GM23338 (cell line): ENCODE measurements around the gene OR1N2. TPM values are rescaled to one million over a fixed set of nuclear protein-coding genes. Genes with fewer than 3 reads are reported as not detected.

Source experiments
- ATAC-seq: fragments of 200-7000 bp; cut with Tn5 transposase; 3 replicates; pipeline ENCODE4 v1.9.1; 2020
- DNase-seq: peaks from one replicate; pipeline ENCODE4 v3.0.0-alpha.2; 2015; ENCODE audit warnings: low spot score
- H2AFZ ChIP-seq: fragments of 200-600 bp; sonication (generic); 2 replicates; pipeline ENCODE4 v1.8.0; 2016; ENCODE audit warnings: antibody characterized with exemption, mild to moderate bottlenecking, moderate library complexity
- H3F3A ChIP-seq: fragments of 200-600 bp; sonication (generic); replicated peaks from 2 replicates; pipeline ENCODE4 v1.8.0; 2017; ENCODE audit warnings: antibody characterized with exemption, mixed run types, low read depth
- H3K27ac ChIP-seq: fragments of 200-600 bp; sonication (generic); 2 replicates; pipeline ENCODE4 v1.6.1; 2016; ENCODE audit warnings: low read depth
- H3K27me3 ChIP-seq: fragments of 200-600 bp; sonication (generic); 2 replicates; pipeline ENCODE4 v1.8.0; 2016; ENCODE audit warnings: mild to moderate bottlenecking, mixed run types, moderate library complexity; ENCODE audit not compliant: insufficient read depth
- H3K36me3 ChIP-seq: fragments of 200-600 bp; sonication (generic); 2 replicates; pipeline ENCODE4 v1.8.0; 2016; ENCODE audit warnings: mild to moderate bottlenecking; ENCODE audit not compliant: insufficient read depth
- H3K4me1 ChIP-seq: fragments of 200-600 bp; sonication (generic); 2 replicates; pipeline ENCODE4 v1.8.0; 2016; ENCODE audit warnings: mild to moderate bottlenecking, moderate library complexity; ENCODE audit not compliant: insufficient read depth
- H3K4me2 ChIP-seq: fragments of 200-600 bp; sonication (generic); 2 replicates; pipeline ENCODE4 v1.7.1; 2017; ENCODE audit warnings: mixed run types
- H3K4me3 ChIP-seq: fragments of 200-600 bp; sonication (generic); 2 replicates; pipeline ENCODE4 v1.6.1; 2016; ENCODE audit warnings: mixed run types
- H3K79me2 ChIP-seq: fragments of 200-600 bp; sonication (generic); replicated peaks from 2 replicates; pipeline ENCODE4 v1.8.0; 2017; ENCODE audit warnings: mild to moderate bottlenecking; ENCODE audit not compliant: insufficient read depth
- H3K9me2 ChIP-seq: fragments of 200-600 bp; sonication (generic); 2 replicates; pipeline ENCODE4 v1.8.0; 2017; ENCODE audit not compliant: insufficient read depth
- H4K20me1 ChIP-seq: fragments of 200-600 bp; sonication (generic); replicated peaks from 2 replicates; pipeline ENCODE4 v1.8.0; 2017; ENCODE audit warnings: mild to moderate bottlenecking; ENCODE audit not compliant: insufficient read depth
- H3K27ac Mint-ChIP-seq: 2 replicates; pipeline ENCODE4 v1.8.0; 2020; ENCODE audit warnings: inconsistent platforms, mild to moderate bottlenecking, moderate library complexity, mixed read lengths
- H3K27me3 Mint-ChIP-seq: 3 replicates; pipeline ENCODE4 v1.8.0; 2022; ENCODE audit warnings: low read depth, mild to moderate bottlenecking, moderate library complexity, mixed read lengths, inconsistent platforms; ENCODE audit not compliant: insufficient read depth, poor library complexity
- H3K36me3 Mint-ChIP-seq: 3 replicates; pipeline ENCODE4 v1.8.0; 2021; ENCODE audit warnings: low read depth, mild to moderate bottlenecking, inconsistent platforms, moderate library complexity, mixed read lengths
- H3K4me1 Mint-ChIP-seq: 3 replicates; pipeline ENCODE4 v1.8.0; 2020; ENCODE audit warnings: mild to moderate bottlenecking, inconsistent platforms, mixed read lengths
- H3K4me3 Mint-ChIP-seq: 3 replicates; pipeline ENCODE4 v1.8.0; 2021; ENCODE audit warnings: moderate library complexity, mild to moderate bottlenecking, inconsistent platforms, mixed read lengths
- H3K9me3 Mint-ChIP-seq: 3 replicates; pipeline ENCODE4 v1.8.0; 2020; ENCODE audit warnings: moderate library complexity, mild to moderate bottlenecking, inconsistent platforms, mixed read lengths
- CREB1 ChIP-seq: fragments of 250-450 bp; sonication (Bioruptor Pico); IDR thresholded peaks from 2 replicates; pipeline ENCODE4 v1.5.0; 2020; ENCODE audit warnings: low read depth, mild to moderate bottlenecking, moderate library complexity
- EZH2 ChIP-seq: fragments of 200-600 bp; sonication (generic); IDR thresholded peaks from one replicate; pipeline ENCODE4 v1.8.0; 2017; ENCODE audit warnings: antibody characterized with exemption, mild to moderate bottlenecking, low read depth; ENCODE audit not compliant: unreplicated experiment
- EZH2phosphoT487 ChIP-seq: fragments of 200-600 bp; sonication (generic); IDR thresholded peaks from one replicate; pipeline ENCODE4 v1.8.1; 2018; ENCODE audit warnings: antibody characterized with exemption; ENCODE audit not compliant: unreplicated experiment
- JUNB ChIP-seq: IDR thresholded peaks from one replicate; pipeline ENCODE4 v1.6.1; 2016; ENCODE audit warnings: antibody characterized with exemption; ENCODE audit not compliant: unreplicated experiment
- NANOG ChIP-seq: IDR thresholded peaks from 2 replicates; pipeline ENCODE4 v1.6.1; 2016; ENCODE audit warnings: antibody characterized with exemption, borderline replicate concordance
- POLR2AphosphoS5 ChIP-seq: IDR thresholded peaks from 2 replicates; pipeline ENCODE4 v1.6.1; 2016; ENCODE audit warnings: antibody characterized with exemption, low read depth
- STAT1 ChIP-seq: IDR thresholded peaks from one replicate; pipeline ENCODE4 v1.6.1; 2016; ENCODE audit warnings: antibody characterized with exemption; ENCODE audit not compliant: unreplicated experiment
- ZNF114 ChIP-seq: fragments of 250-450 bp; sonication (Bioruptor Pico); IDR thresholded peaks from 2 replicates; pipeline ENCODE4 v1.5.0; 2020; ENCODE audit warnings: mild to moderate bottlenecking, moderate library complexity
- ZNF331 ChIP-seq: fragments of 250-450 bp; sonication (Bioruptor Pico); IDR thresholded peaks from 2 replicates; pipeline ENCODE4 v1.5.0; 2020; ENCODE audit warnings: low read depth, mild to moderate bottlenecking, moderate library complexity
- polyA plus RNA-seq: library from polyadenylated mRNA; unstranded; fragments of >200 nt; fragmentation: Nextera tagmentation; extraction: Ambion mirVana; gene quantifications from 2 replicates; pipeline ENCODE4 v1.2.1, GENCODE V29; 2016
- total RNA-seq: library from RNA; depleted of rRNA; stranded (reverse); fragments of >200 nt; shearing (Covaris generic); gene quantifications from 2 replicates; pipeline ENCODE4 v1.2.3, GENCODE V29; 2014
- TF ChIP-seq, protein P1 (sequence below): IDR thresholded peaks from 2 replicates; pipeline ENCODE4 v1.6.1; 2016; ENCODE audit warnings: antibody characterized with exemption
- TF ChIP-seq, protein P2 (sequence below), 2 experiments: fragments of 200-600 bp in 1 of 2; sonication (generic) in 1 of 2; conservative IDR thresholded peaks; 2 replicates each; pipeline versions ENCODE4 v1.5.1 to v1.6.1; 2016 to 2017; ENCODE audit warnings: antibody characterized with exemption in 2 of 2, low read depth in 2 of 2, mild to moderate bottlenecking in 2 of 2, moderate library complexity in 1 of 2
- TF ChIP-seq, protein P3 (sequence below): IDR thresholded peaks from one replicate; pipeline ENCODE4 v1.6.1; 2018; ENCODE audit warnings: antibody characterized with exemption; ENCODE audit not compliant: unreplicated experiment
- TF ChIP-seq, protein P4 (sequence below): fragments of 250-450 bp; sonication (Bioruptor Pico); IDR thresholded peaks from 2 replicates; pipeline ENCODE4 v1.5.0; 2020; ENCODE audit warnings: mild to moderate bottlenecking, moderate library complexity

Gene OR1N2
- total and polyA plus RNA-seq, 2 experiments from 2014 or later: not detected

DNA sequence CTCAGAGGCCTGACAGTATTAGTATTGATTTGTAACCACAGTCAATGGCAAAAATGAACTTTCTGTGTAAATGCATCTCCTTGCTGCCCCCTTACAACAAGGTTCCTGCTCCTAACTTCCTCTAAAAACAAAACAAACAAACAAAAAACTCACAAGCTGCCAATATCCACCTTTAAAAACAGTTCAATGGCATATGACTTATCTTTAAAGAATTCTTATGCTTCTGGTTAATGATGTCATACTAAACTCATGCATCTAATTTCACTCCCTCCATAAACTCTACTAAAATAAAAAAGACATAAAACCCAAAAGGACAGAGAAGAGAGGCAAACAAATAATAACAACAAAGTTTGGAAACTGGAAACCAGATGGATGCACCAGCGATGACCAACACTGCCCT, 16.8 kb upstream of the OR1N2 start:
- H3K79me2 ChIP-seq: no peaks in the 10 kb centered on the region
- Mint-ChIP-seq H3K4me1 (no peaks in the 10 kb centered on the region), H3K36me3 (peaks cover 24% of the 10 kb centered on the region), H3K27ac (no peak overlapping the region), H3K27me3 (peaks cover 12% of the 10 kb centered on the region), H3K4me3 (no peak overlapping the region), H3K9me3 (peaks cover 89% of the 10 kb centered on the region)
- DNase-seq (no peak), ATAC-seq (no peak)
- H3K36me3 ChIP-seq: no peaks in the 10 kb centered on the region
- H3K4me3 ChIP-seq: no peak overlapping the region
- H3K9me2 ChIP-seq: no peaks in the 10 kb centered on the region
- no peak overlapping the region for H3K27ac ChIP-seq
- H3K4me2 ChIP-seq: no peak overlapping the region
- H2AFZ ChIP-seq: no peak overlapping the region
- no peaks in the 10 kb centered on the region for H3K4me1 ChIP-seq
- no peaks in the 10 kb centered on the region for H4K20me1 ChIP-seq
- TF ChIP-seq POLR2AphosphoS5 (no peak), ZNF331 (CRISPR knock-in tag) (no peak), ZNF114 (CRISPR knock-in tag) (no peak), JUNB (no peak), EZH2phosphoT487 (no peak), CREB1 (CRISPR knock-in tag) (no peak), STAT1 (no peak), EZH2 (no peak), NANOG (no peak)
- TF ChIP-seq, protein P1, sequence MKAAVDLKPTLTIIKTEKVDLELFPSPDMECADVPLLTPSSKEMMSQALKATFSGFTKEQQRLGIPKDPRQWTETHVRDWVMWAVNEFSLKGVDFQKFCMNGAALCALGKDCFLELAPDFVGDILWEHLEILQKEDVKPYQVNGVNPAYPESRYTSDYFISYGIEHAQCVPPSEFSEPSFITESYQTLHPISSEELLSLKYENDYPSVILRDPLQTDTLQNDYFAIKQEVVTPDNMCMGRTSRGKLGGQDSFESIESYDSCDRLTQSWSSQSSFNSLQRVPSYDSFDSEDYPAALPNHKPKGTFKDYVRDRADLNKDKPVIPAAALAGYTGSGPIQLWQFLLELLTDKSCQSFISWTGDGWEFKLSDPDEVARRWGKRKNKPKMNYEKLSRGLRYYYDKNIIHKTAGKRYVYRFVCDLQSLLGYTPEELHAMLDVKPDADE: no peak
- TF ChIP-seq, protein P2, sequence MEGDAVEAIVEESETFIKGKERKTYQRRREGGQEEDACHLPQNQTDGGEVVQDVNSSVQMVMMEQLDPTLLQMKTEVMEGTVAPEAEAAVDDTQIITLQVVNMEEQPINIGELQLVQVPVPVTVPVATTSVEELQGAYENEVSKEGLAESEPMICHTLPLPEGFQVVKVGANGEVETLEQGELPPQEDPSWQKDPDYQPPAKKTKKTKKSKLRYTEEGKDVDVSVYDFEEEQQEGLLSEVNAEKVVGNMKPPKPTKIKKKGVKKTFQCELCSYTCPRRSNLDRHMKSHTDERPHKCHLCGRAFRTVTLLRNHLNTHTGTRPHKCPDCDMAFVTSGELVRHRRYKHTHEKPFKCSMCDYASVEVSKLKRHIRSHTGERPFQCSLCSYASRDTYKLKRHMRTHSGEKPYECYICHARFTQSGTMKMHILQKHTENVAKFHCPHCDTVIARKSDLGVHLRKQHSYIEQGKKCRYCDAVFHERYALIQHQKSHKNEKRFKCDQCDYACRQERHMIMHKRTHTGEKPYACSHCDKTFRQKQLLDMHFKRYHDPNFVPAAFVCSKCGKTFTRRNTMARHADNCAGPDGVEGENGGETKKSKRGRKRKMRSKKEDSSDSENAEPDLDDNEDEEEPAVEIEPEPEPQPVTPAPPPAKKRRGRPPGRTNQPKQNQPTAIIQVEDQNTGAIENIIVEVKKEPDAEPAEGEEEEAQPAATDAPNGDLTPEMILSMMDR (conservative IDR thresholded peaks at IDR 0.05; ENCODE audit: low read depth in 2 of 2): no peak
- TF ChIP-seq, protein P3, sequence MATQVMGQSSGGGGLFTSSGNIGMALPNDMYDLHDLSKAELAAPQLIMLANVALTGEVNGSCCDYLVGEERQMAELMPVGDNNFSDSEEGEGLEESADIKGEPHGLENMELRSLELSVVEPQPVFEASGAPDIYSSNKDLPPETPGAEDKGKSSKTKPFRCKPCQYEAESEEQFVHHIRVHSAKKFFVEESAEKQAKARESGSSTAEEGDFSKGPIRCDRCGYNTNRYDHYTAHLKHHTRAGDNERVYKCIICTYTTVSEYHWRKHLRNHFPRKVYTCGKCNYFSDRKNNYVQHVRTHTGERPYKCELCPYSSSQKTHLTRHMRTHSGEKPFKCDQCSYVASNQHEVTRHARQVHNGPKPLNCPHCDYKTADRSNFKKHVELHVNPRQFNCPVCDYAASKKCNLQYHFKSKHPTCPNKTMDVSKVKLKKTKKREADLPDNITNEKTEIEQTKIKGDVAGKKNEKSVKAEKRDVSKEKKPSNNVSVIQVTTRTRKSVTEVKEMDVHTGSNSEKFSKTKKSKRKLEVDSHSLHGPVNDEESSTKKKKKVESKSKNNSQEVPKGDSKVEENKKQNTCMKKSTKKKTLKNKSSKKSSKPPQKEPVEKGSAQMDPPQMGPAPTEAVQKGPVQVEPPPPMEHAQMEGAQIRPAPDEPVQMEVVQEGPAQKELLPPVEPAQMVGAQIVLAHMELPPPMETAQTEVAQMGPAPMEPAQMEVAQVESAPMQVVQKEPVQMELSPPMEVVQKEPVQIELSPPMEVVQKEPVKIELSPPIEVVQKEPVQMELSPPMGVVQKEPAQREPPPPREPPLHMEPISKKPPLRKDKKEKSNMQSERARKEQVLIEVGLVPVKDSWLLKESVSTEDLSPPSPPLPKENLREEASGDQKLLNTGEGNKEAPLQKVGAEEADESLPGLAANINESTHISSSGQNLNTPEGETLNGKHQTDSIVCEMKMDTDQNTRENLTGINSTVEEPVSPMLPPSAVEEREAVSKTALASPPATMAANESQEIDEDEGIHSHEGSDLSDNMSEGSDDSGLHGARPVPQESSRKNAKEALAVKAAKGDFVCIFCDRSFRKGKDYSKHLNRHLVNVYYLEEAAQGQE: no peak
- TF ChIP-seq, protein P4, sequence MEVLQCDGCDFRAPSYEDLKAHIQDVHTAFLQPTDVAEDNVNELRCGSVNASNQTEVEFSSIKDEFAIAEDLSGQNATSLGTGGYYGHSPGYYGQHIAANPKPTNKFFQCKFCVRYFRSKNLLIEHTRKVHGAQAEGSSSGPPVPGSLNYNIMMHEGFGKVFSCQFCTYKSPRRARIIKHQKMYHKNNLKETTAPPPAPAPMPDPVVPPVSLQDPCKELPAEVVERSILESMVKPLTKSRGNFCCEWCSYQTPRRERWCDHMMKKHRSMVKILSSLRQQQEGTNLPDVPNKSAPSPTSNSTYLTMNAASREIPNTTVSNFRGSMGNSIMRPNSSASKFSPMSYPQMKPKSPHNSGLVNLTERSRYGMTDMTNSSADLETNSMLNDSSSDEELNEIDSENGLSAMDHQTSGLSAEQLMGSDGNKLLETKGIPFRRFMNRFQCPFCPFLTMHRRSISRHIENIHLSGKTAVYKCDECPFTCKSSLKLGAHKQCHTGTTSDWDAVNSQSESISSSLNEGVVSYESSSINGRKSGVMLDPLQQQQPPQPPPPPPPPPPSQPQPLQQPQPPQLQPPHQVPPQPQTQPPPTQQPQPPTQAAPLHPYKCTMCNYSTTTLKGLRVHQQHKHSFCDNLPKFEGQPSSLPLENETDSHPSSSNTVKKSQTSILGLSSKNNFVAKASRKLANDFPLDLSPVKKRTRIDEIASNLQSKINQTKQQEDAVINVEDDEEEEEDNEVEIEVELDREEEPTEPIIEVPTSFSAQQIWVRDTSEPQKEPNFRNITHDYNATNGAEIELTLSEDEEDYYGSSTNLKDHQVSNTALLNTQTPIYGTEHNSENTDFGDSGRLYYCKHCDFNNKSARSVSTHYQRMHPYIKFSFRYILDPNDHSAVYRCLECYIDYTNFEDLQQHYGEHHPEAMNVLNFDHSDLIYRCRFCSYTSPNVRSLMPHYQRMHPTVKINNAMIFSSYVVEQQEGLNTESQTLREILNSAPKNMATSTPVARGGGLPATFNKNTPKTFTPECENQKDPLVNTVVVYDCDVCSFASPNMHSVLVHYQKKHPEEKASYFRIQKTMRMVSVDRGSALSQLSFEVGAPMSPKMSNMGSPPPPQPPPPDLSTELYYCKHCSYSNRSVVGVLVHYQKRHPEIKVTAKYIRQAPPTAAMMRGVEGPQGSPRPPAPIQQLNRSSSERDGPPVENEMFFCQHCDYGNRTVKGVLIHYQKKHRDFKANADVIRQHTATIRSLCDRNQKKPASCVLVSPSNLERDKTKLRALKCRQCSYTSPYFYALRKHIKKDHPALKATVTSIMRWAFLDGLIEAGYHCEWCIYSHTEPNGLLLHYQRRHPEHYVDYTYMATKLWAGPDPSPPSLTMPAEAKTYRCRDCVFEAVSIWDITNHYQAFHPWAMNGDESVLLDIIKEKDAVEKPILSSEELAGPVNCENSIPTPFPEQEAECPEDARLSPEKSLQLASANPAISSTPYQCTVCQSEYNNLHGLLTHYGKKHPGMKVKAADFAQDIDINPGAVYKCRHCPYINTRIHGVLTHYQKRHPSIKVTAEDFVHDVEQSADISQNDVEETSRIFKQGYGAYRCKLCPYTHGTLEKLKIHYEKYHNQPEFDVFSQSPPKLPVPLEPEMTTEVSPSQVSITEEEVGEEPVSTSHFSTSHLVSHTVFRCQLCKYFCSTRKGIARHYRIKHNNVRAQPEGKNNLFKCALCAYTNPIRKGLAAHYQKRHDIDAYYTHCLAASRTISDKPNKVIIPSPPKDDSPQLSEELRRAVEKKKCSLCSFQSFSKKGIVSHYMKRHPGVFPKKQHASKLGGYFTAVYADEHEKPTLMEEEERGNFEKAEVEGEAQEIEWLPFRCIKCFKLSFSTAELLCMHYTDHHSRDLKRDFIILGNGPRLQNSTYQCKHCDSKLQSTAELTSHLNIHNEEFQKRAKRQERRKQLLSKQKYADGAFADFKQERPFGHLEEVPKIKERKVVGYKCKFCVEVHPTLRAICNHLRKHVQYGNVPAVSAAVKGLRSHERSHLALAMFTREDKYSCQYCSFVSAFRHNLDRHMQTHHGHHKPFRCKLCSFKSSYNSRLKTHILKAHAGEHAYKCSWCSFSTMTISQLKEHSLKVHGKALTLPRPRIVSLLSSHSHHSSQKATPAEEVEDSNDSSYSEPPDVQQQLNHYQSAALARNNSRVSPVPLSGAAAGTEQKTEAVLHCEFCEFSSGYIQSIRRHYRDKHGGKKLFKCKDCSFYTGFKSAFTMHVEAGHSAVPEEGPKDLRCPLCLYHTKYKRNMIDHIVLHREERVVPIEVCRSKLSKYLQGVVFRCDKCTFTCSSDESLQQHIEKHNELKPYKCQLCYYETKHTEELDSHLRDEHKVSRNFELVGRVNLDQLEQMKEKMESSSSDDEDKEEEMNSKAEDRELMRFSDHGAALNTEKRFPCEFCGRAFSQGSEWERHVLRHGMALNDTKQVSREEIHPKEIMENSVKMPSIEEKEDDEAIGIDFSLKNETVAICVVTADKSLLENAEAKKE: no peak
- no peaks in the 10 kb centered on the region for H3F3A ChIP-seq
- no peaks in the 10 kb centered on the region for H3K27me3 ChIP-seq
